HG03139 (cell line): ENCODE measurements around the gene DNMBP.

Source experiments
- ATAC-seq: cut with Tn5 transposase; IDR thresholded peaks from one replicate; pipeline ENCODE4 v1.9.1; 2021; ENCODE audit not compliant: unreplicated experiment

The DNMBP gene

DNA sequence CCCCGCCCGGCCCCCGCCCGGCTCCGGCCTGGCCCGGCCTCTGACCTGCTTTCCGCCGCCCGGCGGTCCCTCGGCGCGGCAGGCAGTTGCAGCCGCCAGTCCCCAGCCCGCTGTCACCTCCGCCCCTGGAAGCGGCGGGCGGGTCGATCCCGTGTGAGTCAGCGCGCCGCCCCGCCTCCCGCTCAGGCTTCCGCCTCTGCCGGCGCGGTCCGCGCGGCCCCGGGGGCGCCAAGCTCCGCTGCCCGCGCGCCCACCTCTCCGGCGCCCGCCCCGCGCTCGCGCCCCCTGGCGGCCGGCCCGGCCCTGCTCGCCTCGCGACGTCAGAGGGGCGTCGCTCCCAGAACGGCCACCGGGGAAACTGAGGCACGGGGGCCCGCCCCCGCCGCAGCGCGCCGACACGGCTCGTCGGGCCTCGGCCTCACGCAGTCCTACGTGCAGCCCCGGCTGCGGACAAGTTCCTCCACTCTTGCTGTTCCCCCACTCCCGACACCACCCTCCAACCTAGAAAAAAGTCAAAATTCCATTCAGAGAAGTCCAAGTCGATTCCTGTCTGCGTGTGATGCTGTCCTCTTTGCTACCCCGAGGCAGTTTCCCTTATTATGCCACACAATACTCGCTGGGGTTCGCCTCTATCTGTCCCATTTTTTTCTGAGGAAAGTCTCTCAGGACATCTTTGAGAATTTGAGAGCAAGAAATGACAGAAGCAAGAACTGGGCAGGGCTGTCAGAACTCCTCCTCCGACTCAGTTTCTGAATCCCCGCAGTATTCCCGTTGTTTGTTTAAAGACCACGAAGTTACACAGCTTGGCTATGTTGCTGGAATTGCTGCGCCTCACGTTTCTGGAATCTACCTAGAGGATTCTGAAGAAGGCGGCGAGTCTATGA is at the start of gene DNMBP:
Gene DNMBP, minus strand, starts transcription at position 155 of the 884 bp plus-strand sequence. CDS start 37,823 bp downstream, outside the sequence.
- peak; percentile 54 for ATAC-seq

DNA sequence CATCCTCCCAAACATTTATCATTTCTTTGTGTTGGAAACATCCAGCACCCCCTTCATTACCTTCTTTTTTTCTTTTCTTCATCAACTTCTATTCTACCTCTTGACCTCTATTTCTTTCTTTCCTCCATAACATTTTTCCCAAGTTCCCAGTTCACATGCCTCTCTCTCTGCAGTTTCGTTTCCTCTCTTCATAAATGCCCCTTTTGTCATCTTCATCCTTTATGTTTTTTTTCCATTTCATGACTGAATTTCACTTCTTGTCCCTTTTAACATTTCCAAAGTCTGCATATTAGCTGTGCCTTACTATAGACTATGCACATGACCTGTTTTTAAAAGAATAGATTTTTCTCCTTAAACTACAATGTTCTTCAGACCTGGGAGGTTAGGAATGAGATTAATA is 48.2 kb upstream of the DNMBP start:
- ATAC-seq, result no peak

DNA sequence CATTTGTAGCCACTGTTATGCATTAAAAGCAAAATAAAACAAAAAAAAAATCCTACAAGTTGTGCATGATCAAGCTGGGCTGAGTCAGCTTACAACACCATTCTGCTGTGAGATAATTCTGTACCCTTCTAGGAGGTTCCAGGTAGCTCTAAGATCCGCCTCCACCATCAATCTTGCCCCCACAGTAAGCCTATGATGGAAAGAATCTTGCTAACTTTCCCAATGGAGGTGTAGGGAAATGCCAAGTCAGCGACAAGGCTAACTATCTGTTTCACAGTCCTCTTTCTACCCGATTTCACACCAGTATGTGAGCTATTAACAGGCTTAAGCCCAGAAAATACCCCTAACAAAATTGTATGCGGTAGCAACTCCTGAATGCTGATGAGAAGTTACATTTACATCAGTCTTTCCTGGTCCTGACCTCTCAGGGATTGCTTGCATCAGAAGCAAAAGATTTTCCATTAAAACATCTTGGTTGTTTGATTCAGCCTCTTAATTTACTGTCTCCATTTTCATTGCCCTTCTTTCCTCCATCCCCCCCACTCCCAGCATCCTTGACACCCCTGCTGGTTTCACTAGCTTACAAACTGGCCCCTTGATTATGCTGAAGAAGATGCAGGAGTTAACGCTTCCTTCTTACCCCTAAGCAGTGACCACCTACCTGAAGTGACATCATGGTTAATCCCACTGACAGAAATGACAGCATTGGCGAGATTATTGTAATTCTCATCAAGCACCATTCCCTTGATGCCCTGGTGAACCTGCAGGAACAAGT is 44.1 kb upstream of the DNMBP start:
- ATAC-seq, result no peak

- no peak for ATAC-seq
These were observed 36.3 kb upstream of the DNMBP start for GRCh38 chr10:100046021-100046486.

- ATAC-seq, result no peak
These were observed 35.8 kb upstream of the DNMBP start for GRCh38 chr10:100045592-100045991.

- ATAC-seq, result no peak
These were observed 34.0 kb upstream of the DNMBP start for GRCh38 chr10:100043796-100044195.

- ATAC-seq, result no peak
These were observed 33.6 kb upstream of the DNMBP start for GRCh38 chr10:100043344-100043743.

DNA sequence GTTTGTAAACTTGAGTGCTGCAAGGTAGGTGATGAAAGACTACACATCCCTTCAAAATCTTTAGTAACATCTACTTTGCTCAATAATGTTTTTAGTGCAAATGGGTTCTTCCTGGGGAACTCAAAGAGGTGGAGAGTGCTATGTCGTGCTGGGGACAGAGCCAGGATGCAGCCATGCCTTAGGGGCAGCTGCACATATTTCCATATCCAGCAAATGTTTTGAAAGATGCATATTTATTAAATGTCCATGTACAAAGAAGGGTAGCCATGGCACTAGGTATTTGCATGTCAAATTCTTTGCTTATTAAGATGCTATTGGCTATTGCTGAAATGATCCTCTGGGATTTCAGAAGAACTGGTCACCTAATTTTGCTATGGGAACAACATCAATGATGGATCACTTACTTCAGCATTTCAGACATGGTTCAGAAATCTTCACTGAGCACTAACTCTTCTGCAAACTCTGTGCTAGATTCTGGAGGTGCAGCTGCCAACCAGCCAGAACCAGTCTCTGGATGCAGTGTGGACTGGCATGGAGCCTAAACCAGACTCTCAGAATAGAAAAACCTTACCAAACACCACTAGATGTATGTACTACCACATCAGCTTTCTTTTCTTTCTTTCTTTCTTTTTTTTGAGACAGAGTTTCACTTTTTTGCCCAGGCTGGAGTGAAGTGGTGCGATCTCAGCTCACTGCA is 31.7 kb upstream of the DNMBP start:
- ATAC-seq, result no peak

DNA sequence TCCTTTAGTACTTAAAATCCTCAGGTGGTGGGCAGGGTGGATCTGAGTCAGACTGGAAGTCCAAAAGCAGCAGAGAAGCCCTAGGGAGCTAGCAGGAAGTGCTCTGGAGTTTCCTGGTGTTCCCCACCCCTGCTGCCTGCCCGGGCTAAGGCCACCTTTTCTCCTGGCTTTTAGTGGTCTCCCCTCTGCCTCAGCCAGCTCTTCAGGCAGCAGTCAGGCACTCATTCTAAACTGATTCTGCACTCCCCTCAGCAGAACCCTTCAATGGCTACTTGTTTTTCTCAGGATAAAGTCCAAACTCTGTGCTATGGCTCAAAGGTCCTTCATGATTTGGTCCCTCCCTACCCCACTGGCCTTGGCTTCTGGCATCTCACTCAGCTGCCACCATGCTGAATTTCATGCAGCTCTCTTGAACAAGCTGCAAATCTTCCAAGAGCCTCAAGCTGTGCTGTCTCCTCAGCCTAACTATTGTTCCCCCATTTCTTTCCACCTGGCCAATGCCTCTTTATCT is 28.9 kb upstream of the DNMBP start:
- no peak for ATAC-seq

GRCh38 chr10:100037758-100038315 is 28.1 kb upstream of the DNMBP start:
- no peak for ATAC-seq

- no peak for ATAC-seq
These were observed 27.1 kb upstream of the DNMBP start for GRCh38 chr10:100036850-100037249.

DNA sequence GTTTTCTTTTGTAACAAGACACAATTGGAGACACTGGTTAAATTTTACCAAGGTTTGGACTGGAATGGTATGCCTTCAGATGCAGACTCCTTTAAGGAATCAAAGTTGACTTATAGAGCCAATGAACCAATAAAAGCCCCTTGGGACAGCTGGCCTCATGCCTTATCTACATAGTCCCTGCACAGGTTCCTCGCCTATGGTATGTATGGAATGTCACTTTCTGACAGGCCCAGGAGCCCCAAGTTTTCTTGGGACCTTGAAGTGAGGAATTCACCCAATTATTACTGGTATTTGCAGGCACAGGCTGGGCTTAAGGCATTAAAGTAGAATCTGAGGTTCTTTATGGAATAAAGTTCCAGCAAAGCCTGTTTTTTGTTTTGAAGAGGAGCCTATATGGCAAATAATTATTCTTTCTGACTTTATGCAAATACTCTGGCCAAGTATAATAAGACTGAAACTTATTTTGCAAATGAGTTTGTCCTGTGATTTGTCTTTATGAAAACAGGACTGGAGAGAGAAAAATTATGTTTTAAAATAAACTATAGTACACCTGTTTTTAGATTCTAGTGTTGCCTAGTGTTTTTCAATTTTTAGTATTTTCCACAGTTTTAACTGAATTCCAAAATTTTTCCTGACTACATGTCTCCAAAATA is 24.1 kb upstream of the DNMBP start:
- ATAC-seq, result no peak

DNA sequence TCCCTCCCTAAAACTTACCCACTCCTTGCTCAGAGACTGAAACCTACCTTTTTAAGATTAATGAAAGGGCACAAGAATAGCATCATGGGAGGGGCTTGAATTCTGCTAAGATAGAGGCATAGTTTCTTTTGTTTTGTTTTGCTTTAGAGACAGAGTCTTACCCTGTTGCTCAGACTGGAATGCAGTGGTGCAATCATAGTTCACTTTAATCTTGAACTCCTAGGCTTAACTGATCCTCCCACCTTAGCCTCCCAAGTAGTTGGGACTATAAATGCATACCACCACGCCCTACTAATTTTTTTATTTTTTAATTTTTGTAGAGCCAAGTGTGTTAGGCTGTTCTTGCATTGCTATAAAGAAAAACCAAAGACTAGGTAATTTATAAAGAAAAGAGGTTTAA is 17.7 kb upstream of the DNMBP start:
- no peak for ATAC-seq

DNA sequence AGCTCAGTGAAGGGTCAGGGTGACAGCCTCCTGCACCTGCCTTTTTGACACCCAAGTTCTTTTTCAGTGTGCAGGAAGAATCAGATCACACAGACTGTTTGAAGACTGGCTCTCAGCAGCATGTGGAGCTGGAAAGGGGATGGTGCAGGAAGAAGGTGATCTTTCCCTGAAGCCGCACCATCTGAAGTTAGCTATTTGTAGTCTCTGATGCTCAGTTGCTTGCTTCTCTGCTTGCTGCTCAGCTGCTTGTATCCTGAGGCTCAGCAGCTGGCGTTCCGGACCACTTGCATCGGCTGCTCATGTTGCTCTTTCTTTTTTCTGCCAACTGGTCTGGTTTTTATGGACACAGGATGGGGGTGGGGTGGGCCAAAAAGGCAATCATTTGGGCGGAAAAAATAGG is 15.8 kb upstream of the DNMBP start:
- ATAC-seq, result no peak

GRCh38 chr10:100024748-100025147 is 15.0 kb upstream of the DNMBP start:
- no peak for ATAC-seq

- ATAC-seq, result no peak
These were observed 12.7 kb upstream of the DNMBP start for GRCh38 chr10:100022403-100022802.

DNA sequence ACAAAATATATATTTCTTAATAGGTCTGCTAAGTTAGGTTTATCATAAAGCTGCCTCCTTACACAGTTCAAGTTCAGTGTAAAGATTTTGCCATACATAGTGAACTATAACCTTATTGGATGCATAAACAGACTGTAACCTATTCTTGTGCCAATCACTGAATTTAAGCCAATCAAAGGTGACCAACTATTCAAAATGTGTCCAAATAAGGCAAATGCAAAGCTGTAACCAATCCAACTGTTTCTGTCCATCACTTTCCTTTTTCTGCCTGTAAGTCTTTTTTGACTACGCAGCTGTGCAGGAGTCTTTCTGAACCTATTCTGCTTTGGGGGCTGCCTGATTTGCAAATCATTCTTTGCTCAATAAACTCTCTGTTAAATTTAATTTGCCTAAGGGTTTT is 11.6 kb upstream of the DNMBP start:
- no peak for ATAC-seq

DNA sequence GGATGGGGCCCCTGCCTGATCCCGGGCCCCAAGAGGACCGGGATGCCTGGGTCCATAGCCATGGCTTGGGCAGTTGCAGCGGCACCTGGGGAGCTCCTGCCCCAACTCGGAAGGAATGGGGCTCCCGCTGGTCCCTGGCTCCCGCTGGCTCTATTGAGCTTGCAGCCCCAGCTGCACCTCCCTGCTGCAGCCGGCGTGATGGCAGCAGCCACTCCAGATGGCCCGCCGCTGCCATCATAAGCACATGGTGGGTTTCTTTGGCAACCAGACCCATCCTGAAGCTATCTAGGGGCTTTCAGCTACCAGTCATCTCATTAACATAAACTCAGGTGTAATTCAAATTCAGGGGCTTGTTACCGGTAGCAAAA is 11.1 kb upstream of the DNMBP start:
- no peak for ATAC-seq

DNA sequence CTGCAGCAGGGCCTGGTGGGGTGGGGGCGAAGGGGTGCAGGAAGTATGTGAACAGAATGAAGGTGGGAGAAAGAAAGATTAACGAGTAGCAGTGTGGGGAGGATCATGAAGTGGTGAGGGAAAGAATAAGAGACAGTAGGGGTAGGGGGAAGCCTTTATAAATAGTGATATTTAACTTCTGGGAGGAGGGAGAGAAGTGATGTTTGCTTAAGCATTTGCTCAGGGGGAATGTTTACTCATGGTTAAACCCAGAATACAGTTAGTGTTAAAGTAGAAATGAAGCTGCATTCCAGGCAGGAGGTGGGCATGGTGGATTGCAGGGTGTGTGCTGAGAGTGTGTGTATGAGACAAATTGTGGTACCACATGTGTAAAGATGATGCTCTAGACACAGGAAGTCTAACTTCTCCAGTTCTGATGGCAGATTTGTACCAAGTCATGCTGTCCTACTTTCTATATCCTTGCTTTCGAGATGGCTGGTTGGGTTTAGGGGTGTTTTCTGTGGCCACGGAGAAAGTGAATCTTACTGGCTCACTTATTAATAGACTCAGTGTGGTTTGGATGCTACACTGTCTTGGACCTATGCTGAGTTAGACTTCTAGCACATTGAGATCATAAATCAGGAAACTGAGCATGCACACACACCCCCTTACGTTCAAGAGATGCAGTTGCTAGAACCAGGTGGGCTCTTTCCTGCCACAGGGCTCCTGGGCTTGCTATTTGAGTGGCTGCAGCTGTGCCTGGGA is 10.6 kb upstream of the DNMBP start:
- peak; percentile 81 for ATAC-seq

GRCh38 chr10:100019787-100020141 is 10.0 kb upstream of the DNMBP start:
- ATAC-seq, result no peak
